Measurements from ENCODE around the gene SLC16A2. TPM values are rescaled to one million over a fixed set of nuclear protein-coding genes. Genes with fewer than 3 reads are reported as not detected.

Gene SLC16A2
- total and polyA plus RNA-seq, 8 donors = 16.4 to 29.6 (median 23.8) TPM

- H3K27me3 ChIP-seq = no peaks in the 10 kb centered on the region
- intact Hi-C loops (cut with DNase I) = no loop called here
Measured at GRCh38 chrX:74383611-74384010, 37.7 kb upstream of the SLC16A2 start.

GRCh38 chrX:74389016-74389722, 32.1 kb upstream of the SLC16A2 start:
- Histone ChIP-seq H3K36me3 (no peaks in the 10 kb centered on the region), H3K4me1 (no peaks in the 10 kb centered on the region), H3K4me3 (no peak overlapping the region), H3K9me3 (no peaks in the 10 kb centered on the region), H3K27me3 (no peaks in the 10 kb centered on the region), H3K27ac (no peak overlapping the region)
- no peak for ATAC-seq
- TF ChIP-seq CTCF (IDR thresholded peaks at IDR 0.05) = no peak
- no peak for DNase-seq
- intact Hi-C loops (cut with DNase I) = no loop called here

More at GRCh38 chrX:74383611-74384010, 37.7 kb upstream of the SLC16A2 start:
- no peak overlapping the region for H3K27ac ChIP-seq
- no peaks in the 10 kb centered on the region for H3K36me3 ChIP-seq
- TF ChIP-seq CTCF (IDR thresholded peaks at IDR 0.05) = peak in 1 of 2 donors; percentile 24
- no peaks in the 10 kb centered on the region for H3K4me1 ChIP-seq
- no peak overlapping the region for H3K4me3 ChIP-seq
- H3K9me3 ChIP-seq = no peaks in the 10 kb centered on the region
- ATAC-seq (peak; percentile 89), DNase-seq (peak in 2 of 4 donors; percentile 14 to 48)

- Histone ChIP-seq H3K36me3 (no peaks in the 10 kb centered on the region), H3K27ac (no peak overlapping the region), H3K9me3 (no peaks in the 10 kb centered on the region), H3K4me1 (no peaks in the 10 kb centered on the region), H3K27me3 (no peaks in the 10 kb centered on the region), H3K4me3 (no peak overlapping the region)
- intact Hi-C loops (cut with DNase I) = no loop called here
- no peak for TF ChIP-seq CTCF (IDR thresholded peaks at IDR 0.05)
- no peak for ATAC-seq
- DNase-seq = no peak
Measured at GRCh38 chrX:74395556-74395955, 25.7 kb upstream of the SLC16A2 start.

GRCh38 chrX:74405973-74406489, 15.3 kb upstream of the SLC16A2 start:
- Histone ChIP-seq H3K27ac (no peak overlapping the region), H3K27me3 (no peaks in the 10 kb centered on the region), H3K4me1 (no peaks in the 10 kb centered on the region), H3K36me3 (no peaks in the 10 kb centered on the region), H3K4me3 (no peak overlapping the region), H3K9me3 (no peaks in the 10 kb centered on the region)
- no peak for TF ChIP-seq CTCF (IDR thresholded peaks at IDR 0.05)
- intact Hi-C loops (cut with DNase I) = no loop called here
- no peak for ATAC-seq
- no peak for DNase-seq

GRCh38 chrX:74408304-74408703, 13.0 kb upstream of the SLC16A2 start:
- no peaks in the 10 kb centered on the region for H3K36me3 ChIP-seq
- DNase-seq = no peak
- H3K4me1 ChIP-seq = no peaks in the 10 kb centered on the region
- no peak overlapping the region for H3K4me3 ChIP-seq
- TF ChIP-seq CTCF (IDR thresholded peaks at IDR 0.05) = no peak
- H3K27ac ChIP-seq = no peak overlapping the region
- H3K27me3 ChIP-seq = no peaks in the 10 kb centered on the region
- intact Hi-C loops (cut with DNase I) = no loop called here
- ATAC-seq = no peak
- H3K9me3 ChIP-seq = no peaks in the 10 kb centered on the region
